GM19397 (cell line): ENCODE measurements around the gene C20orf202.
"Not testable (repeated sequence)": the region's sequence is repeated elsewhere in the genome, so short reads cannot be mapped to it uniquely, and the experiment has no call there.

Experiments
- ATAC-seq: cut with Tn5 transposase; IDR thresholded peaks from one replicate; pipeline ENCODE4 v1.9.1; 2021; ENCODE audit warnings: mild to moderate bottlenecking, moderate library complexity; ENCODE audit not compliant: unreplicated experiment

The C20orf202 gene

GRCh38 chr20:1242530-1242929 is 39.3 kb downstream of the C20orf202 start:
- ATAC-seq, result no peak

- ATAC-seq, result no peak
Measured at GRCh38 chr20:1245578-1245977, 42.3 kb downstream of the C20orf202 start.

GRCh38 chr20:1247689-1248088 is 44.4 kb downstream of the C20orf202 start:
- no peak for ATAC-seq

- ATAC-seq, result not testable (repeated sequence)
Measured at GRCh38 chr20:1250282-1250681, 47.0 kb downstream of the C20orf202 start.

GRCh38 chr20:1252416-1252815 is 49.2 kb downstream of the C20orf202 start:
- ATAC-seq, result no peak

GRCh38 chr20:1254254-1254653 is 51.0 kb downstream of the C20orf202 start:
- no peak for ATAC-seq

- no peak for ATAC-seq
Measured at GRCh38 chr20:1255675-1256074, 52.4 kb downstream of the C20orf202 start.
